ENCODE data around the gene PRICKLE1.

Gene PRICKLE1

DNA sequence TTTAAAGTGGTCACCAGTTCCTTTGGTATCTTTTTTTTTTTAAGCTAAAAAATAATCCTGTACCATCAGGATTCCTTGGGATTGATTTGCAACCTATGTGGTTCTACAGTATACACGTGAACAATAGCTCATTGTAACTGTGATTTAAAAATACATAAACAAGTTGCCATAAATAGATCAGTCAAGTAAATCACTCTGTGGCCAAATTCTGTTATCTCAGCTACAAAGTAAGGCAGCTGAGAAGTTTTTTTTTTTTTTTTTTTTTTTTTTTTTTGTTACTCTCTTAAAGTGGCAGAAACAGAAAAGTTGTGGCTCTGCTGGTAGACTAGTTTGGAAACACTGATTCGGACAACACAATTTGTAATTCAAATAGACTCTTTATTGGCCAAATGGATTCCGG, 104.5 kb downstream of the PRICKLE1 start:
- no peak for DNase-seq

DNA sequence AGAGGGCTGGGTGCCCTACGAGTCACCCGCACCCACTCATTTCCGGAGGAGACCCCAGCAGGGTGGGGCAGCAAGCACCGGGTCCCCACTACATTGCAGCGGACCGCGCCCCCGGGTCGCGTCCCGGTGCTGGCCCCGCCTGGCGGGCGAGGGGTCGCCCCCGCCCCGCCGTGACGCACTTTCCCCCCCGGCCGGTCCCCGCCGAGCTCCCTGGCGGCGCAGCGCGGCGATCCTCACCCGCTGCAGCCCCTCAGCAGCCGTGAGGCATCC, 106.1 kb downstream of the PRICKLE1 start:
- DNase-seq, result no peak

DNA sequence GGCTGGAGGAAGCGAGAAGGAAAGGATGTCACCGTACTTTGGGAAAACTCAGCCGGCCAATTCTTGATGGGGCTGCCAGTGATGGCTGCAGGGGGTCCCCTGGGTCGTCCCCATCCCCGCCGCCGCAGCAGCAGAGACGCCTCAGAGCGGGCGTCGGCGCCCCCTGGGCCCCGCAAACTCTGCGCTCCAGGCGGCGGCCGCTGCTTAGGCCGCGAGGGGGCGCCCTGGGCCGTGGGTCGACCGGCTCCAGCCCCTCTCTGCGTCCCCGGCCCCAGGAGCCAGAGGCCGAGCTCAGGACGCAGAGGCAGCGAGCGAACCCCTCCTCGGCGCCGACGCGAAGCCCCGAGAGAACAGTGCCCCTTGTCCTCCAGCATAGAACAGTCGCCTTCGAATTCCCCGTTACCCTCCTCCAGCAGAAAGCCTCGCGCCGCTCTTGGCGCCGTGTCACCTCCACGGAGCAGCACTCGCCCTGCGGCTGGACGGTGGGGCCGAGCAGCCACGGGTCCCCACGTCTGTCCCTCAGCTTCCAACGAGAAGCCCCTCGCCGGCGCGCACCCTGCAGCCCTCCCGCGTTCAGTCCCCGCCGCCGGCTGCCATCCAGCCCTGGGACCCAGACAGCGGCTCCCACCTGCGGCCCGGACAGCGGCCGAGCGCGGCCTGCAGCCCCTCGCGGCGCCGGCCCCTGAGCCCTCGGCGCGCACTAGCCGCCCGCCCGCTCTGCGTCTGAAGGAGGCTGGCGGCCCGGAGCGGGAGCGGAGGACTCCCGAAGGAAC, 106.6 kb downstream of the PRICKLE1 start:
- DNase-seq, result peak; percentile 51

DNA sequence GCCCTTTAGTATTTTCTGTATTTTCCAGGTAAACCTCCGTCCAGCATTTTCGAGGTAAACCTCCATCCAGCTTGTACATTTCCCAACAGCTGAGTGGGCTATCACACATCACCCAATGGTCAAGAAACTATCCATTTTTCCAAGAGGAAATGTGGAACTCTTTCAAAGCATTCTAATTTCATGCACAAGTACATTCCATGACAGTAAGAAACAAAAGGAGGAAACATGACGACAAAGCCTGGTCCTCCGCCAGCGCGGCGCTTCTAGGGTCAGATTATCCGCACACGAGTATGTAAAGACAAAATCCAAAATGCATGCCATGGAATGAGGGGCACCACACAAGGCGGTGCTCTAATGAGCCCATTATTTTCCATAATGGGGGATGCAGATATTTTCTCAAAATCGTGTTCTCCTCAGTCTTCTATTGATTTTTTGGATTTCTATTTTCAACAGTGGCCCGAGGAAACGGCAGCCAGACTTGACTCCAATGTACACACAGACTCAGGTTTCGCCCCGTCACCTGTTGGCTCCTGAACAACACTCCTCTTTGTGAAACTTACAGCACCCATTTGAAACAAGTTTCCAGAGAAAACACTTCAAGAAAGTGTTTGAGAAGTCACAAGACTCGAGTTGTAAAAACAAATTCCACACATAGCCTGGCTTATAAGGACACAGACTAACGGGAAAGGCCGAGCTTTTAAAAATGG, 107.4 kb downstream of the PRICKLE1 start:
- no peak for DNase-seq

DNA sequence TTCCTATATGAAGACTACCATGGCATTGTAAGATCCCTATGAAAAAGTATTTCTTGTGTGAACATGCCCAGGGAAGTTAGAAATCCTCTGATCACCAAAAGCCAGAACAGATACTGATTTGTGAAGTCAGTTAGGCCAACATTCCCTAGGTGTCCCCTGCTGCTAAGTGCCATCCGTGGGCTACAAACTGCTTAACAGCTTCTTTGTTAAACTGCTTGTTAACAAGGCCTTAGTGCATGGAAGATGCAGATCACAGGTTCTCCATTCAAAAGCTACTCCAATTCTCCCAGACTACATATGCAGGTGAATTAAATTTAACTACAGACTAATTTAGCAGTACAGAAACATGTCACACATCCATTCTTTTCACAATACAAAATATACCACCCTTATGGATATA, 108.2 kb downstream of the PRICKLE1 start:
- DNase-seq, result no peak

DNA sequence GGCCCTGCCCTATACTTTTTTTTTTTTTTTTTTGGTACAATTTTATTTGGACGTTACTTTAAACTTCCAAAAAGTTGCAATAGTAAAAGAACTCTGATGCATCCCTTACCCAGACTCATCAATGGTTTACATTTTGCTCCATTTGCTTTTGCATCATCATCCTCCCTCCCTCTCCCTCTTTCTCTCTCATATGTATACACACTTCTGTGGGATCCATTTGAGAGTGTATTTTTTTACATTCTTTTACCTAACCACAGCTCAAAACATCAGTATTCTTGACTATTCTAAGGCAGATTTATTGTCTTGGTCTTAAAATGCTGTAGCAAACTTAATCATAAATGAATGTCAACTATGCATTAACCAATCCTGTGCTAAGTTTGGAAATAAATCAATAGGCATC, 111.6 kb downstream of the PRICKLE1 start:
- no peak for DNase-seq

DNA sequence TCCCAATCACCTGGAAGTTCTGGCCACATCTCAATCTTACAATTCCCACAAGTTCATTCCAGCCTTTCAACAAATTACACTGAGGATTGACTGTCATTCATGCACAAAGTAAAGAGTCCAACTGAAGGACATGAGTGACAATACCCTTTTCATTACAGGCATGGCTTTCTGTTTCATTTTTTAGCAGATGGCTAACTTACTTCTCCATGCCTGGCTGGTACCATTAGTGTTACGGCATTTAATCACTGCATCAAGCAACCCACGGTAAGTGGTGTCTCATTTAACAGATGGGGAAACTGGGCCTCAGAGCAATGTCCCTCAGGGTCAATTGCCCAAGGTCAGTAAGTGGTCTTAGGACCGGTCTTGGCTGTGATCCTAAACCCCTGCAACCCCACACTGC, 114.4 kb downstream of the PRICKLE1 start:
- no peak for DNase-seq

DNA sequence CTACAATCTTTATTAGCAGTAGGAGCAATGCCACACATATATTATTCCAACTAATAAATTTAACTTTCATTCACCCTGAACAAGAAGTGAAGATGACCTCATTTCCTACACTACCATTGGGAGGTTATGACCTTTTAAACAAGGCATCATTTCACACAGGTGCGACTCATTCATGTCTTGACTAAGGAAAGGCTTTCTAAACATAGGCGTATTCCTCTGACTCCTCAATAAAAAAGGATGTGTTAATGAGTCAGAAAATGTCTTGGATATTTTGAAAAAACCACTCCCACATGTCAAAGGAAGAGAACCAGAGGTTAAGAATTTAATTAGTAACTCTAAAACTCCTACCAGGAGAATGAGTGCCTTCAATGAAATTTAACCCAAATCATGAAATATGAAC, 115.2 kb downstream of the PRICKLE1 start:
- DNase-seq, result no peak

DNA sequence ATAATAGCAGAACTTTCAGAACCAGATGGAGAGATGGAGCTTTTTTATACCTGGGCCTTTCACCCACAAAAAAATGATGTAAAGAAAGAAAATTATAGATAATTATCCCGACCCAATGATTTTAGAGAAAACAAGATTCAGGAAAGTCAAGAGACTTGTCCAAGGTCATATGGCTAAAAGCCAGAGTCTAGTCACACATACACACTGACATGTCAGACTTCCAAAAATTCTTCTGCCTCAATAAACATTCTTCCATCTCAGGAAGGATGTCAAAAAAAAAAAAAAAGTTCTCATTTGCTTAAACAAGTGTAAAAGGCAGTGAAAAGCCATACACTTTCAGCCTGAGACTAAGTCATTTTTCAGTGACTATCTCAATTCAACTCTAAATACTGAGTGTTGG, 116.0 kb downstream of the PRICKLE1 start:
- DNase-seq, result no peak

DNA sequence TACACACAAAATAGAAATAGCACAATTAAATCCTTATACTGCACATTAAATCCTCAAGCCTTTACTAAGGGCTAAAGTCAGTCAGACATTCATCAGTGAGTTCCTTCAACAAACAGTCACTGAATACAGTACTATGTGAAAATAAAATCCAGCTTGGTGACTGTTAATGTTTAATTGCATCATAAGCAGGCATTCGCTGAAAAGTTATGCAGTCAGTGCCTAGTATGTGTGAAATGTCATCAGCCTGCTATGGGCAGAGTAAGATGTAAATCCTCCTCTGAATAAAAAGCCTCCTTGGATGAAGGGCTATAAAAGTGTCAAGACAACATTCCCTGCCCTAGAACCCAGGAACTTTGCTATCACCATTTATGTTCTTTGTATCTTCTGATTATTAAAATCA, 116.4 kb downstream of the PRICKLE1 start:
- no peak for DNase-seq

DNA sequence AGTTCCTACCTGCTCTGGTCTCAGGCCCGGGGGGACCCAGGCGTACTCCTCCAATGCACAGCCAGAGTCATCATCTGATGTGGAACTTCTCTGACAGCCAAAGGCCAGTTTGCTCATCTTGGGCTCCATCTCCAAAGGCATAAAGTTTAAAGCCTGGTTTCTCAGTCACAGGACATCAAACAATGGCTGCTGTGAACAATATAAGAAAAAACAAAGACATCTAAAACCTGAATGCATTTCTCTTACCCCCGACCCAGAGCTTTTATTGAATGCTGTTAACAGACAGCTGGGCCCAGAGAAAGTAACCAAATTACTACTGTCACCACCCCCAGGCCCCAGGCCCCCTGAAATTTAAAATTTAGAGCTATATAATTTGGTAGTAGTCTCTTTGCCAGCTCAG, 117.2 kb downstream of the PRICKLE1 start:
- DNase-seq, result no peak

DNA sequence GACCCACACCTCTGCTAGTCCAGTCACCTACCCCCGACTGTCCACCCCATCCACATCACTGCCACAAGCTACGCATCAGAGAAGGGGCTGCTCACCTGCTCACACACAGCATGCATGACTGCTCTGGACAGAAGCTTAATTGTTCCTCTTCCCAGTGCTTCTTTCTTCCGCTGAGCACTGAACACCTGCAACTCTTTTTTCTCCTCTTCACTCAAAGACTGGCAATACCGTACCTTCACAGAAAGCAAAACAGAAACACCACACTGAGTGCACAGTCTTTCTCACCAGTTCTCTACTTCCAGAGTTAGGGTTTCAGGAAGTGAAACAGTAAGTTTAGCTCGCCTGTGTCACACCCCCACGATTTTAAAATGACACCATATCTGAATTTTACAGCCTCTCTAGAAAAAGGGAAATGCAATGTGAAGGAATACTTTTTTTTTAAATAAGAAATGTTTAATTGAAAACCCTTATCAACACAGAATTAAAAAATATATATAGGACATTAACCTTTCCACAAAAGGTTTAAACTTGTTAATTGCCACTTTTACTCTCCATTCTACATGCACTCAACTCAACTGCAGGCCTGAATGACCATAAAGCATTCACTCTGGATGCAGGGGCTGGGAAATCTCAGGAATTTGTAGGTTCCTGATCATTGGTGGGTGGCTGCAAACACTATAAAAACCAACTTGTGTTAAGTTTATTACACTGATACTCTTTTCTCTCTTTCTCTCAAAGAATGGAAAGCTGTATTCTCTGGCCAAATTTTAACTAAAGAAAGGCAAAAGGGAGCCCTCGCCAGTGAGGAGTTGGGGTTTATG, 120.0 kb downstream of the PRICKLE1 start:
- DNase-seq, result peak; percentile 47

DNA sequence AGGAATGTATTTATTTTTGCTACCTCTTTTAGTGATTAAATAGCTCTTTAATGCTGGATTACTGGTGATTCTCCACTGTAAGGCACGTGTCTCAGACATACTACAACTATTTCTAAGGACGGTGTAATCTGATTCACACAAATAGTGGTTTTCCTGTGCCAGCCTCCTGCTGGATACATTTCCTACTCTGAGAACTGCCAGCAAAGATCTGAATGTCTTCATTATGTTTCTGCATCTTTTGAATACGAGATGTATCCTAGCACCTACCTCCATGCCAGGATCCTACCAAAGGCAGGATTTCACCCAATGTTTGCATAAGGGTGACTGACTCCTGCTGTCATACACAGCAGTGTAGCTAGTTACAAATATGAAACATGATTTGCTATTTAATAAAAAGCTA, 120.6 kb downstream of the PRICKLE1 start:
- no peak for DNase-seq

DNA sequence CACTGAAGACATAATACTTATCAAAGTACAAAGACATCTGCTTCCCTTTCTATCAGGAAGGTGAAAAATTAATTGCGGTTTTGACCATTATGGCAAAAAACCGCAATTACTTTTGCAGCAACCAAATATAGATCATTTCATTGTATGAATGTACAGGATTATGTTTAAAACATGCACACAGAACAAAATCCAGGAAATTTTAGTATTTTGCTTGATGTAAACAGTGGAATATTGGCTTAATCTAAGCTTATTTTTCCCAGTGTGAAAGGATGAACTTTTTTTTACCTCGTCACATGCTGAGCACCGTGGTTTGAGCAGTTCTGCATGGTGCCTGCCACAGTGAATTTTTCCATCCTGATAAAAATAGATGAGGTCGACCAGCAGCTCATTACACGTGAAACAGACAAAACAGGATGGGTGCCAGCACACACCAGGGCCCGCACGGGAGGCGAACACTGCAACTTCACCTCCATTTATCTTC, 121.2 kb downstream of the PRICKLE1 start:
- DNase-seq, result no peak

DNA sequence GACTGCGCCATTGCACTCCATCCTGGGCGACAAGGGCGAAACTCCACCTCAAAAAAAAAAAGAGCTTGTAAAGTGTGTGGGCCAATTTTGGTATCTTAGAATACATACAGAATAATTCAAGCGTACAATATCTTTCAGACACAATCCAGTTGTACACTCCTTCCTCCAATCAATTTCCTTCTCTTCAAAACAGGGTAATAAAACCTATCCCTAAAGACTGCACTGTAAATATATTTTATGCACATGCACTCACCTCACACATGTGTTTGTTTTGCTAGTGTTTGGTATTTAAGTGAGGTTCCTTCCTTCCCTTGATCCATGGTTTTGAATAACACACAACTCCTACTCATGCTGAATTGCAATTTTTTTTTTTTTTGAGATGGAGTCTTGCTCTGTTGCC, 125.9 kb downstream of the PRICKLE1 start:
- DNase-seq, result no peak

DNA sequence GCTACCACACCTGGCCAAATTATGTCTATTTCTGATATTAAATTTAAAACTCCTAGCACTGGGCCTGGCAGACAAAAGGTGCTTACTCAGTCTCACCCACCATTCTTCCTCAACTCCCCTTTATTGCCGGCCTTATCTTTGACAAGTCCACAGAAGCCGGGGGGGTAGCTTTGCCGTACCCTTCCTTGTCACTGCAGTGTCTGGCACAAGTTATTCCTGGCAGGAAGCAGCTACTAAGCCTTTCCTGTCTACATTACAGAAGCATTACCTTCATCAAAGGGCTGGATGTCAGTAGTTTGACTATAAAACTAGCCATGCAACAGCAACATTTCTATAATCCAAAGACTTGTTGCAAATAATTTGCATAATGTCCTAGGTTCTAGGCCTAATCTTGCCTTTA, 127.1 kb downstream of the PRICKLE1 start:
- no peak for DNase-seq

DNA sequence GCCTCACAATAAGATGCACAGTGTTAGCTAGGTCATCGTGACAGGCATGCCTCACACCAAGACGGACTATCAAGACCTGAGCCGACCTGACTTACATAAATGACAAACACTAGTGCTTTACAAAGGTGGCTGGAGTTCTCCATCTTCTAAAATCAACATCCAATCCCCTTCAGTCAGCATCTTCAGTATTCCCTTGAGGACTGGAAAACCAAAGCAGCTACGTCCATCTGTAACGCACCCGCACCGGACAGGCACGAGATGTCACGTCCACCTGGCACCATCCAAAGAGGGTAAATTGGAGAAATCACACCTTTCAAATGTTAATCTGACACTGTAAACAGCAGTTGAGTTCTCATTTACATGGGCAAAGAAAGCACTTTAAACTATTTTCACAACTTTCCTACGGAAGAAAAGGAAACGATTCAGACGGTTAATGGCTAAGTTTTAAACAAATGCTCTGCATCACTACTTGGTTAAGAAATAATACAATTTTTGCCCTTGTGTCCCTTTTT, 130.2 kb downstream of the PRICKLE1 start:
- no peak for DNase-seq

DNA sequence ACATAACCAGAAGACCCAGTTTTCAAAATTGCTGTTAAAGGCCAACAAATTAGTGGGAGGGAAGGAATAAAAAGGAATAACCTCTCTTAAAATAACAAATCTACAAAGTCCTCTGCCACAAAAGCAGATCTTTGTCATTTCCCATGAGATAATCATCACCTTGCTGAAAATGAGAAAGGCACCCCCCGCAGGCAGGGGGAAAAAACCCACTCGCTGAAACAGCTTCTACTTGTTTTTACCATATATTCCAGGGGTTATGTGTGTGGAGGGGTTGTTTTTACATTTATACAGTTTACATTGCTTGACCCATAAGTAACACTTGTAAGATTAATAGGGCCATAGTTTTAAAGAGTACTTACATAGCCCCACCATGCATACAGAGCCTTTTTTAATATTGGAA, 131.0 kb downstream of the PRICKLE1 start:
- DNase-seq, result no peak

DNA sequence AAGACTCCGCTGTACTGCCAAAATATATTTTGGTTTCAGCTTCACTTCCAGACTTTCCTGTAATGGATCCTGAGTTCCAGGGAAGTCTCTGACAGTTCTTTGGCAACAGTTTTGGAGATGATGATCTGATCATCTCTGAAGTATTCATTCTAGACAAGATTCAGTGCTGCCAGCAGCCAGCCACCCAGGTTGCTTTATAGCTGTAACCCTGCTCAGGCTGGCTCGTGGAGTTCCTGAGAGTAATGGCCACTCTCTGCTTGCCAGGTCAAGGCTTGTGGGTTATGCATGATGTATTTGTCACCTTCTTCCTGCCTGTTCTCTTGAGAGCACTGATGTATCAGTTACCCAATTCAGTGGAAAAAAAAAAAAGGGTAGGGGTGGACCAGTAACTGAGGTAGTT, 139.3 kb downstream of the PRICKLE1 start:
- no peak for DNase-seq

DNA sequence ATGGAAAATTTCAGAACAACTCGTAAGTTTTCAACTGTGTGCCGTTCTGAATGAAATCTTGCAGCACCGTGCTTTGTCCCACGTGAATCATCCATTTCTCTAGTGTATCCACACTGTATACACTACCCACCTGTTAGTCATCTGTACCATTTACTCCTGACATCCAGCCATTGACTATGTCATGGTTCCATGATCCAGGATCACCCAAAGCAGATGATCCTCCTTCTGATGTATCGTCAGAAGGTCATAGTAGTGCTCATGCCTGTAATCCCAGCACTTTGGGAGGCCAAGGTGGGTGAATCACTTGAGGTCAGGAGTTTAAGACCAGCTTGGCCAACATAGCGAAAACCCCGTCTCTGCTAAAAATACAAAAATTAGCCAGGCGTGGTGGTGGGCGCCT, 140.7 kb downstream of the PRICKLE1 start:
- DNase-seq, result no peak

DNA sequence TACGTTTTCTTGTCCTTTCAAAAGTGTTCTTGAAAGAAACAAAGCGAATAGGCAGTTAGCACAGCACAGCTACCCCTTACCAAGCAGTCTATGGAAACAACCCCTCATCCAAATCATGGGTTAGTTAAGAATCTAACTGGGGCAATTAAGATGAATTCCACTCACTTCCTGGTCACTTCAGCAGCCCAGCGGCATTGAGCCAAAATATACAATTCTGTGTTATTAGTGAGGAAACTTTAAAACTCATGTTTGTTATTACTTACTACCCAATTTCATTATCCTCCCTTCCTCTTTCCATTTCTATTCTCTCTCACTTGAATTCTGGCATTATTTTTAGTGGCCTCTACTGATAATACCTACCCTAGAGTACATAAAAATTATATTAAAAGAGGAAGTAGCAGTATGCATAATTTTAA, 142.2 kb downstream of the PRICKLE1 start:
- no peak for DNase-seq

DNA sequence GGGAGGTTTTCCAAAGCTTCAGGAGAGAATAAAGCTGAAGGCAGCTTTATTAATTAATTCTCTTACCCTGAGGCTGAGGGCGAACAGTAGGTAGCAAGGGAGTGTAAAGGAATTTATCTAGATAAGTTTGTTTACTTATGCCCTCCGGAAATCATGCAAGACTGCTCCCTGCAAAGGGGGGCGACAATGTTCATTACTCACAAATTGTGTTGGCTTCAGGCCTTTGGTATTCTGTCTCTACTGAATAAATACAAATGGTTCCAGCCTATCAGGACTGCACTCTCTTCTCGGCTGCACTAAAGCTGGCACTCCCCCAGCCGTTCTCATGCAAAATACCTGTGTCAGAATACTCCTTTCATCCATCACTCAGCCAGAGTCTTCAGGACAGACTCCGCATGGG, 142.8 kb downstream of the PRICKLE1 start:
- DNase-seq, result no peak

DNA sequence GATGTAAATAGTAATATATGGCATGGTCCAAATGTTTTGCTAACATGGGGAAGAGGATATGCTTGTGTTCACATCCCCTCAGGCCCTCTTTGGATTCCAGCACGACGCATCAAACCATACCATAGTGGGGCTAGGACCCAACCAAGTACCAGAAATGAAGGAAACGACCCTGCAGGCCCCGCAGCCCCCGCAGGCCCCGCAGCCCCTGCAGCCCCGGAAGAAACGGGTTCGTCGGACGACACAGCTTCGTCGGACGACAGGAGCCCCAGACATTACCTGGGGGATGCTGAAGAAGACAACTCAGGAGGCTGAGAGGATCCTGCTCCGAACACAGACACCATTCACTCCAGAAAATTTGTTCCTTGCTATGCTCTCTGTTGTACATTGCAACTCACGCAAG, 143.7 kb downstream of the PRICKLE1 start:
- DNase-seq, result no peak

All from activated CD4-positive, alpha-beta T cell treated with anti-CD3 and anti-CD28 coated beads, Interleukin-2, amount 50 U/mL, for 16 hours (primary cell).